Measurements from ENCODE around the gene EARS2.

Gene EARS2

GRCh38 chr16:23480257-23480656 is 76.9 kb downstream of the EARS2 start:
- no peak for DNase-seq (ENCODE audit: low read depth)

- DNase-seq (ENCODE audit: low read depth) = no peak
Observed at GRCh38 chr16:23479138-23479537, 78.0 kb downstream of the EARS2 start.

GRCh38 chr16:23478566-23478965 is 78.6 kb downstream of the EARS2 start:
- DNase-seq (ENCODE audit: low read depth) = no peak

- DNase-seq (ENCODE audit: low read depth) = no peak
Observed at GRCh38 chr16:23476289-23476688, 80.9 kb downstream of the EARS2 start.
